IPS-18c (cell line): ENCODE measurements around the gene CRTC2.

ENCODE experiments used
- H3K4me3 ChIP-seq: 2 replicates; pipeline ENCODE4 v1.7.0; 2013; ENCODE audit warnings: low read depth, mild to moderate bottlenecking, low read length, moderate library complexity; ENCODE audit not compliant: insufficient read depth
- H3K9me3 ChIP-seq: one replicate; pipeline ENCODE4 v1.6.1; 2013; ENCODE audit warnings: mild to moderate bottlenecking, low read length, moderate library complexity; ENCODE audit not compliant: control insufficient read depth, insufficient read depth

The CRTC2 gene

DNA sequence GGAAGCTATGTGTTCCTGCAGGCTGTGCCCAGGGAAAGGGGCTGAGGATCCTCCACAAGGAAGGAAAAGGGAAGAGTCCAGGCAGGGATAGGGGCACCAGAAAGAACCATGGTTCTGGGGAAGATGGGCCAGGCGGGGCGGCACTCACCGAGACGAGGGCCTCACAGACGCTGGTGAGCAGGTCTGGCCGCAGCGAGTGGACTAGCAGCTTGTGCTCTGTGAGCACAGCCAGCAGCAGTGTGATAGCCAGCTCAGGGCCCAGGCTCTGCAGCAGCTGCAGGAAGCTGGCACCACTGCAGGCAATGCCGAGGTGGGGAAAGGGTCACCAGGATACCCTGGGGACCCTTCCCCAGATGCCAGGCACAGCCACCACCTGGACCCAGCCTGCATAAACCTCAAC is 17.7 kb downstream of the CRTC2 start:
- Histone ChIP-seq H3K4me3 (no peak overlapping the region), H3K9me3 (no peaks in the 10 kb centered on the region)

- Histone ChIP-seq H3K9me3 (no peaks in the 10 kb centered on the region), H3K4me3 (no peak overlapping the region)
Measured at GRCh38 chr1:153939476-153939875, 18.9 kb downstream of the CRTC2 start.

- Histone ChIP-seq H3K4me3 (no peak overlapping the region), H3K9me3 (no peaks in the 10 kb centered on the region)
Measured at GRCh38 chr1:153938996-153939395, 19.4 kb downstream of the CRTC2 start.

GRCh38 chr1:153937331-153937730 is 21.1 kb downstream of the CRTC2 start:
- Histone ChIP-seq H3K9me3 (no peaks in the 10 kb centered on the region), H3K4me3 (no peak overlapping the region)

- no peak overlapping the region for H3K4me3 ChIP-seq
- no peaks in the 10 kb centered on the region for H3K9me3 ChIP-seq
Measured at GRCh38 chr1:153936011-153936802, 22.2 kb downstream of the CRTC2 start.

GRCh38 chr1:153934746-153935145 is 23.7 kb downstream of the CRTC2 start:
- Histone ChIP-seq H3K4me3 (no peak overlapping the region), H3K9me3 (no peaks in the 10 kb centered on the region)

DNA sequence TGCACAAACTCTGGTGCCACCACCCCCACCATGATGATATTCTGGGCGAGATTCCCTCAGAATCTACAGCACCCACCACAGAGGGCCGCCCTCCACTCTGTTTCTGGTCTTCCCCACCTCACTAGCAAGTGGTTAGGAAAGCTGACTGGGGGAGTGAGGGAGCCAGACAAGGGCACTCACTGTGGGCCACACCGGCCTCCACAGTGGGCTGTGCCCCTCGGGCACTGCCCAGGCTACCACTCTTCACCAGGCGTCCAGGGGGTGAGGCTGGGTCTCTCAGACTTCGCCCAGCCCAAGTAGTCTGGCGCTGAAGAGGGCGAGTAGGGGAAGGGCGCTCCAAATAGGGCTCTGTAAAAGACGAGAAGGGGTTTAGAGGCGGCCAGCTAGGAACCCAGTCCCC is 24.5 kb downstream of the CRTC2 start:
- H3K4me3 ChIP-seq: no peak overlapping the region

GRCh38 chr1:153933430-153933829 is 25.0 kb downstream of the CRTC2 start:
- Histone ChIP-seq H3K4me3 (no peak overlapping the region), H3K9me3 (no peaks in the 10 kb centered on the region)

More for the DNA sequence above, 24.5 kb downstream of the CRTC2 start:
- no peaks in the 10 kb centered on the region for H3K9me3 ChIP-seq

DNA sequence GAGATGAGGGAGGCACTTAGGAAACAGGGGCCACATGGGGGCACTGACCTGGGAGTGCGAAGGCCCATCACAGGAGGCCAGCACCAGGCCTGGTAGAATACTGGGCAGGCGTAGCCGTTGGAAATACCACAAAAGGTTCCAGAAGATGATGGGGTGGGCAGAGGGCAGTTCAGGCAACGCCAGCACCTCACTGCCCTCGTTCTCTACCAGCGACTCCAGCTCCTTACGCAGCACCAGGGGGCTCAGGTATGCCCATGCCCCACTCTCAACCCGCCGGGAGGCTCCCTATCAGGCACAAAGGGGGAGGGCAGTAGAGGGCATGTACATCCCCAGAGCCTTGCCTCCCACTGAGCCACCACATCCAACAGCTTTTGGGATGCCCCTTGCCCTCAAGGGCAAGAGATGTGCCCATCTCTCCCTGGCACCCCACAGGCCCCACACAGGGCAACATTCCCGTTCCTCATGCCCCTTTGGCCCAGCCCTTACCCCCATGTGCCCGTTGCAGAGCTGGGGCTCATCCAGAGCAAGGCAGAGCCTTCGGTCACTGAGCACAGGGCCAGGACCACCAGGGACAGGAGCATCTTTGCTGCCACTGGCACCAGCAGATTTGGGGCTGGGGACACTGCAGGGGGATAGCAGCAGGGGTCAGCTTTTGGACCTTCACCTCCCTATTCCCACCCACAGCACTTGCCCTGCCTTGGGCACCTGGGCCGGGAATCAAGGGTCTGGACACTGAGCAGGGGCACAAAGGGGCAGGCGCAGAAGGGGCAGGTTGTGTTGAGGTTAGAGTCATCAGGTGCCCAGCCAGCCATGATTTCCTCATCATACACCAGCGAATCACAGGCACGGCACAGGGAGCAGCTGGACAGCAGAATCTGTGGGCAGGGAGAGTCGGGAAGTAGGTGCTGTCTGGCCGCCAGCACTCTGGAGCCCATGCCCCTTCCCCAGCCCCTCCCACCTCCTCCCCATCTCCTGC is 26.0 kb downstream of the CRTC2 start:
- no peaks in the 10 kb centered on the region for H3K9me3 ChIP-seq
- no peak overlapping the region for H3K4me3 ChIP-seq

GRCh38 chr1:153929981-153930948 is 28.1 kb downstream of the CRTC2 start:
- Histone ChIP-seq H3K4me3 (no peak overlapping the region), H3K9me3 (no peaks in the 10 kb centered on the region)

GRCh38 chr1:153929426-153929825 is 29.0 kb downstream of the CRTC2 start:
- Histone ChIP-seq H3K4me3 (no peak overlapping the region), H3K9me3 (no peaks in the 10 kb centered on the region)

GRCh38 chr1:153928791-153929341 is 29.5 kb downstream of the CRTC2 start:
- Histone ChIP-seq H3K9me3 (no peaks in the 10 kb centered on the region), H3K4me3 (no peak overlapping the region)

GRCh38 chr1:153928245-153928644 is 30.2 kb downstream of the CRTC2 start:
- H3K9me3 ChIP-seq: no peaks in the 10 kb centered on the region
- H3K4me3 ChIP-seq: no peak overlapping the region

GRCh38 chr1:153926405-153926804 is 32.0 kb downstream of the CRTC2 start:
- H3K4me3 ChIP-seq: no peak overlapping the region

GRCh38 chr1:153922972-153923925 is 35.2 kb downstream of the CRTC2 start, which contains the start of gene GATAD2B:
Gene GATAD2B (minus strand): TSS chr1:153922972. CDS start chr1:153828347, 94,625 bp downstream.
- H3K9me3 ChIP-seq: no peaks in the 10 kb centered on the region

More at GRCh38 chr1:153926405-153926804, 32.0 kb downstream of the CRTC2 start:
- H3K9me3 ChIP-seq: no peaks in the 10 kb centered on the region

More at GRCh38 chr1:153922972-153923925, 35.2 kb downstream of the CRTC2 start, which contains the start of gene GATAD2B:
- peak within 1 kb of the TSS; percentile 87 for H3K4me3 ChIP-seq
